ENCODE measurements around the gene GRAMD2B. TPM values are rescaled to one million over a fixed set of nuclear protein-coding genes. Genes with fewer than 3 reads are reported as not detected.

Gene GRAMD2B
- total RNA-seq, 2 experiments from 2014 or later, result 7.2 to 9.4 TPM

GRCh38 chr5:126543009-126543408 lies 119.8 kb downstream of the GRAMD2B start:
- Histone ChIP-seq H3K9me3 (ENCODE audit: control insufficient read depth in 1 of 2, insufficient read depth in 1 of 2, low read length in 2 of 2) (no peaks in the 10 kb centered on the region), H3K27me3 (ENCODE audit: control insufficient read depth in 1 of 2, insufficient read depth in 2 of 2, low read length in 2 of 2) (no peaks in the 10 kb centered on the region), H3K27ac (ENCODE audit: low read depth in 1 of 2, low read length in 2 of 2) (no peak overlapping the region), H3K36me3 (ENCODE audit: insufficient read depth, low read length) (no peaks in the 10 kb centered on the region), H3K4me1 (ENCODE audit: insufficient read depth, low read length) (no peaks in the 10 kb centered on the region), H3K4me3 (ENCODE audit: low read length) (no peak overlapping the region)
- H3K4me3 Mint-ChIP-seq, result no peak overlapping the region
- no peak for TF ChIP-seq CTCF (IDR thresholded peaks at IDR 0.05)
- DNase-seq (no peak), ATAC-seq (ENCODE audit: poor library complexity) (no peak)
- intact Hi-C loops (cut with DNase I, micrococcal nuclease), result loop anchor here (1.0 to 10.0 kb wide), 3 partner anchors 58 to 262 kb away; partner anchors contain the start of gene PHAX (in 1 of the 2)
- ChIA-PET POLR2A (no interaction called here), CTCF (no interaction called here)
- H3K4me1 Mint-ChIP-seq (ENCODE audit: low read depth), result peaks cover 5% of the 10 kb centered on the region
- H3K27ac Mint-ChIP-seq, result no peak overlapping the region
- no peaks in the 10 kb centered on the region for H3K27me3 Mint-ChIP-seq
- H3K9me3 Mint-ChIP-seq, result no peaks in the 10 kb centered on the region
- H3K36me3 Mint-ChIP-seq (ENCODE audit: low read depth), result no peaks in the 10 kb centered on the region

GRCh38 chr5:126543660-126544059 lies 120.5 kb downstream of the GRAMD2B start:
- Mint-ChIP-seq H3K27ac (no peak overlapping the region), H3K36me3 (ENCODE audit: low read depth) (no peaks in the 10 kb centered on the region), H3K27me3 (no peaks in the 10 kb centered on the region), H3K4me1 (ENCODE audit: low read depth) (peaks cover 5% of the 10 kb centered on the region), H3K4me3 (no peak overlapping the region), H3K9me3 (no peaks in the 10 kb centered on the region)
- ChIA-PET CTCF (interaction anchor here (0.6 kb wide), 1 partner anchor 287 kb away, joined by 3 read pairs; no protein-coding TSS in a partner anchor), POLR2A (no interaction called here)
- Histone ChIP-seq H3K27ac (ENCODE audit: low read depth in 1 of 2, low read length in 2 of 2) (no peak overlapping the region), H3K27me3 (ENCODE audit: control insufficient read depth in 1 of 2, insufficient read depth in 2 of 2, low read length in 2 of 2) (no peaks in the 10 kb centered on the region), H3K36me3 (ENCODE audit: insufficient read depth, low read length) (no peaks in the 10 kb centered on the region), H3K4me1 (ENCODE audit: insufficient read depth, low read length) (no peaks in the 10 kb centered on the region), H3K4me3 (ENCODE audit: low read length) (no peak overlapping the region), H3K9me3 (ENCODE audit: control insufficient read depth in 1 of 2, insufficient read depth in 1 of 2, low read length in 2 of 2) (no peaks in the 10 kb centered on the region)
- TF ChIP-seq CTCF (IDR thresholded peaks at IDR 0.05), result no peak
- ATAC-seq (ENCODE audit: poor library complexity), result no peak
- intact Hi-C loops (cut with DNase I, micrococcal nuclease), result loop anchor here (1.0 to 10.0 kb wide), 3 partner anchors 58 to 261 kb away; partner anchors contain the start of gene PHAX (in 1 of the 2)
- no peak for DNase-seq

Other genes starting within 250 kb of the GRAMD2B start
- 1 to 10 TPM; 1.6 to 2.1 TPM for gene ALDH7A1, start 171.8 kb downstream of the GRAMD2B start, total RNA-seq
- 10 to 100 TPM; 31.2 to 32.9 TPM for gene PHAX, start 177.5 kb downstream of the GRAMD2B start, total RNA-seq

All from CD4-positive, alpha-beta T cell (primary cell).